C4-2B (cell line): Measurements from ENCODE around the gene SLIT3.

Source experiments
- H3K27ac ChIP-seq: fragments of 450-650 bp; 2 replicates; pipeline ENCODE4 v1.5.1; 2017
- CTCF ChIP-seq: fragments of 450-650 bp; conservative IDR thresholded peaks from 2 replicates; pipeline ENCODE4 v1.5.1; 2017; ENCODE audit warnings: mild to moderate bottlenecking
- ZFX ChIP-seq: fragments of 450-650 bp; IDR thresholded peaks from 2 replicates; pipeline ENCODE4 v1.6.1; 2017

SLIT3 gene

GRCh38 chr5:169004551-169004950, 296.4 kb downstream of the SLIT3 start:
- TF ChIP-seq CTCF: no peak
- no peak overlapping the region for H3K27ac ChIP-seq

GRCh38 chr5:169003721-169004541, 297.0 kb downstream of the SLIT3 start:
- TF ChIP-seq ZFX (no peak), CTCF (peak; percentile 42)
- H3K27ac ChIP-seq: no peak overlapping the region

GRCh38 chr5:169002953-169003555, 297.9 kb downstream of the SLIT3 start:
- TF ChIP-seq CTCF (no peak), ZFX (no peak)
- H3K27ac ChIP-seq: no peak overlapping the region

GRCh38 chr5:169001394-169001793, 299.5 kb downstream of the SLIT3 start:
- H3K27ac ChIP-seq: no peak overlapping the region
- TF ChIP-seq ZFX: no peak

- no peak overlapping the region for H3K27ac ChIP-seq
- no peak for TF ChIP-seq CTCF
- no peak for TF ChIP-seq ZFX
These were observed 305.9 kb downstream of the SLIT3 start for GRCh38 chr5:168995024-168995423.

- TF ChIP-seq CTCF: peak; percentile 39
- TF ChIP-seq ZFX: no peak
- no peak overlapping the region for H3K27ac ChIP-seq
These were observed 308.3 kb downstream of the SLIT3 start for GRCh38 chr5:168992687-168993086.

GRCh38 chr5:168992016-168992415, 308.9 kb downstream of the SLIT3 start:
- TF ChIP-seq ZFX: no peak
- TF ChIP-seq CTCF: no peak
- no peak overlapping the region for H3K27ac ChIP-seq

- H3K27ac ChIP-seq: no peak overlapping the region
- TF ChIP-seq CTCF (no peak), ZFX (no peak)
These were observed 309.6 kb downstream of the SLIT3 start for GRCh38 chr5:168991311-168991710.
